Measurements from ENCODE around the gene SORCS2.
"Not testable (repeated sequence)": the region's sequence is repeated elsewhere in the genome, so short reads cannot be mapped to it uniquely, and the experiment has no call there.

The SORCS2 gene

DNA sequence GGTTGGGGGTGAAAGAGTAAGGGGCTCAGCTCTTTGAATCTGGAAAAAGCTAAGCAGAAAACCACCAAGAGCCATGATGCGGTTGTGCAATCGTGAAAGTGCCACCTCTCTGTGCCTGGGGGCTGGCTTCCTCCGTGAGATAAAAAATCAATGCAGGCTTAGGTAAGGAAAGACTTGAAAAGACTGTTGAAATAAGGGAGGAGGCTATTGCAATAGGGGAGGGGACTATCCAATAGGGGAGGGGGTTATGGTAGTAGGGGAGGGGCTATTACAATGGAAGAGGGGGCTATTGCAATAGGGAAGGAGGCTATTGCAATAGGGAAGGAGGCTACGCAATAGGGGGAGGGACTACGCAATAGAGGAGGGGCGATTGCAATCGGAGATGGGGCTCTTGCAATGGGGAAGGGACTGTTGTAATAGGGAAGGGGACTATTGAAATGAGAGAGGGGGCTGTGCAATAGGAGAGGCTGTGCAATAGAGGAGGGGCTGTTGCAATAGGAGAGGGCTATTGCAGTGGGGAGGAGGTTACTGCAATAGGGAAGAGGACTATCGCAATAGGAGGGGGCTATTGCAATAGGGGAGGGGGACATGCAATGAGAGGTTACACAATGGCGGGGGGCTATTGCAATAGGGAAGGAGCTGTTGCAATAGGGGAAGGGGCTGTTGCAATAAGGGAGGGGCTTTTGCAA, 404.7 kb downstream of the SORCS2 start:
- DNase-seq (ENCODE audit: low read depth, low spot score) = no peak
- no peaks in the 10 kb centered on the region for H3K36me3 ChIP-seq (ENCODE audit: insufficient read depth, low read length)
- H3K27ac ChIP-seq = no peak overlapping the region
- H3K9me3 ChIP-seq (ENCODE audit: low read depth, low read length) = no peaks in the 10 kb centered on the region
- no peak for TF ChIP-seq FOXP2 (optimal IDR thresholded peaks at IDR 0.05; ENCODE audit: control extremely low read depth, extremely low read length, insufficient read depth)
- TF ChIP-seq EZH2 (IDR thresholded peaks at IDR 0.05) = no peak
- TF ChIP-seq POLR2AphosphoS5 (IDR thresholded peaks at IDR 0.05; ENCODE audit: borderline replicate concordance, low read depth, low read length) = no peak
- H3K4me3 ChIP-seq = no peak overlapping the region
- no peak overlapping the region for H3K9ac ChIP-seq (ENCODE audit: insufficient read length)

DNA sequence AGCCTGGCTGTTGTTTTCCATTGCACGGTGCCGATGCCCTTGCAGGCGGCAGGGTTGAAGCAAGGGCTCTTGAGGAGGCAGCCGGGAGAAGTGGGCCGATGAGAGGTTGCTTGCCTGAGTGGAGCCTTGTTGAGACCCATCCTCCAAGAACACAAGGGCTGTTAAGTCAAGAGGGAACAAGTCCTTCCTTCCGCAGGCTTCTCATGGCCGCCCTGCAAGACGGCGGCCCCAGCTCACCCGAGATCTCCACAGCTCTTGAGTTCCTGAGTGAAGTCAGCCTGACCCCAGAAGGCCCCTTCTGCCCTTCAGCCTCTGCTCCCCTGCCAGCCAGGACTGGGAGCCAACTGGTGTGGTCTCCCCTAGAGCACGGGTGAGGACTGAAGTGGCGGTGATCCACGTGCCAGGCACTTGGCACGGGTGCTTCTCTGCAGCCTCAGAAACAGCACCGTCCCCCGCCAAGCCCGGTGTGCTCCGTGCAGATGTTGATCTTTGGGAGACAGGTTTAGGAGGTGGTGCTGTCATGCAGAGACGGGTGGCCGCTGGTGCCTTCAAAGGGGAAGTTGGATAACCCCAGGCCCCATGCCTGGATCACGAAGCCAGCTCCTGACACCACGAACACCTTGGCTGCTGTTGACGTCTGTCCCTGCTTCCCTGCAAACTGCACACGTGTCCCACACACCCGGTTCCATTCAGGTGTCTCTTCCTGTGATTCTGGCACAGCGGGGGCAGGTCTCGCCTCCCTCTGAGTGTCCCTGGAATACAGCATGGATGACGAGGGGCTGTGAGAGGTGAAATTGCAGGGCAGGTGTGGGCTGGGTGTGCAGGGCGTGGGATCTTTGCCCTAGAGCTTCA, 406.8 kb downstream of the SORCS2 start:
- H3K4me3 ChIP-seq = no peak overlapping the region
- H3K9ac ChIP-seq (ENCODE audit: insufficient read length) = no peak overlapping the region
- DNase-seq (ENCODE audit: low read depth, low spot score) = no peak
- H3K27ac ChIP-seq = no peak overlapping the region
- H3K36me3 ChIP-seq (ENCODE audit: insufficient read depth, low read length) = no peaks in the 10 kb centered on the region
- TF ChIP-seq FOXP2 (optimal IDR thresholded peaks at IDR 0.05; ENCODE audit: control extremely low read depth, extremely low read length, insufficient read depth) (no peak), POLR2AphosphoS5 (IDR thresholded peaks at IDR 0.05; ENCODE audit: borderline replicate concordance, low read depth, low read length) (no peak), EZH2 (IDR thresholded peaks at IDR 0.05) (no peak)
- H3K9me3 ChIP-seq (ENCODE audit: low read depth, low read length) = no peaks in the 10 kb centered on the region

DNA sequence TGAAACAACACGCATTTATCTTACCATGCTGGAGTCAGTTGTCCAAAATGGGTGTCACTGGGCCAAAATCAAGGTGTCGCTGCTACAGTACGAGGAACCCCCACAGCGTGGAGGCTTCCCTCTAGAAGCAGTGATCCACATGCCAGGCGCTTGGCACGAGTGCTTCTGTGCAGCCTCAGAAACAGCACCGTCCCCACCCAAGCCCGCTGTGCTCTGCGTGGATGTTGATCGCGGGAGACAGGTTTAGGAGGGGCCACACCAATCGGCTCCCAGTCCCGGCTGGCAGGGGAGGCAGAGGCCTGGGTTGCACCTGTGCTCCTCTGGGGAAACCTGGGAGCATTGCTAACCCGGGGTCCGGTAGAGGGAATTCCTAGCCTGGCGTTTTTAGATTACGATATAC, 407.9 kb downstream of the SORCS2 start:
- no peak overlapping the region for H3K27ac ChIP-seq
- no peak overlapping the region for H3K9ac ChIP-seq (ENCODE audit: insufficient read length)
- no peak overlapping the region for H3K4me3 ChIP-seq
- H3K9me3 ChIP-seq (ENCODE audit: low read depth, low read length) = no peaks in the 10 kb centered on the region
- TF ChIP-seq EZH2 (IDR thresholded peaks at IDR 0.05) (no peak), FOXP2 (optimal IDR thresholded peaks at IDR 0.05; ENCODE audit: control extremely low read depth, extremely low read length, insufficient read depth) (no peak), POLR2AphosphoS5 (IDR thresholded peaks at IDR 0.05; ENCODE audit: borderline replicate concordance, low read depth, low read length) (no peak)
- no peaks in the 10 kb centered on the region for H3K36me3 ChIP-seq (ENCODE audit: insufficient read depth, low read length)
- no peak for DNase-seq (ENCODE audit: low read depth, low spot score)

DNA sequence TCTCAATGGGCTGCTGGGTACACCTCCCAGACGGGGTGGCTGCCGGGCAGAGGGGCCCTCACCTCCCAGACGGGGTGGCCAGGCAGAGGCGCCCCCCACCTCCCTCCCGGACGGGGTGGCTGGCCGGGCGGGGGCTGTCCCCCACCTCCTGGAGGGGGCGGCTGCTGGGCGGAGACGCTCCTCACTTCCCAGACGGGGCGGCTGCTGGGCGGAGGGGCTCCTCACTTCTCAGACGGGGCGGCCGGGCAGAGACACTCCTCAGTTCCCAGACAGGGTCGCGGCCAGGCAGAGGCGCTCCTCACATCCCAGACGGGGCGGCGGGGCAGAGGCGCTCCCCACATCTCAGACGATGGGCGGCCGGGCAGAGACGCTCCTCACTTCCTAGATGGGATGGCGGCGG, 409.8 kb downstream of the SORCS2 start:
- H3K36me3 ChIP-seq (ENCODE audit: insufficient read depth, low read length); H3K9me3 ChIP-seq (ENCODE audit: low read depth, low read length); DNase-seq (ENCODE audit: low read depth, low spot score); H3K4me3 ChIP-seq; H3K9ac ChIP-seq (ENCODE audit: insufficient read length); H3K27ac ChIP-seq: not testable (repeated sequence)

DNA sequence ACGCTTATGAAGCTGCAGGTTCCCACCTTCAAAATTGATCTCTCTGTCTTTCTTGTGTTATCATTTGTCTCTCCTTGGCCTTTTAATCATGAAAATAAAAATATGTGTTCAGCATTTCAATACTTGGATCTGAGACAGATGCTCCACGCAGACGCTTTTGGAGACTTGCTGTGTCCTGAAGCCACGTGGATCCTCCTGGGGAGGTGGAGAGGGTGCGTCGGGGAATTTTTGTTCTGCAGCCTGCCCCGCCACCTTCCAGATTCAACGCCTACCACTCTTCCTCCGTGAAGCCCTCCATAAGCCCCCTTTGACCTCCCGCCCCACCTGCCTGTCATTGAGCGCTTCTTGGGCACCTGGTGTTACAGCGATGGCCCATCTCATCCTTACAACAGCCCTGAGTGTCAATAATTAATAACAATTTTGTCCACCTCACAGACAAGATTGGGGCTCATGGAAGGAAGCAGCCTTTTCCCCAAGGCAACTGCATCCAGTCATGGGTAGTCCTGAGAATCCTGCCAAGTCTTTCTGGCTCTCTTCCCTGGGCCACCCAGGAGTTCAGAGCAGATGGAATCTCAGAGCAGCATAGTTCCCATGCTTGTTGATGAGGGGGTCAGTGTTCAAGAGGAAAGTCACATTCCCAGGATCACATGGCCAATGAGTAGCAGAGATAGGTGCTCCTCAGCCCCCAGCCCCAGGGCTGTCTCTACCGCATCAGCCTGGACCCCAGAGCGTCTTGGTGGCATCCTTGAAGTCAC, 415.0 kb downstream of the SORCS2 start:
- no peaks in the 10 kb centered on the region for H3K36me3 ChIP-seq (ENCODE audit: insufficient read depth, low read length)
- no peak for TF ChIP-seq FOXP2 (optimal IDR thresholded peaks at IDR 0.05; ENCODE audit: control extremely low read depth, extremely low read length, insufficient read depth)
- TF ChIP-seq EZH2 (IDR thresholded peaks at IDR 0.05) = no peak
- no peak for TF ChIP-seq POLR2AphosphoS5 (IDR thresholded peaks at IDR 0.05; ENCODE audit: borderline replicate concordance, low read depth, low read length)
- no peak for DNase-seq (ENCODE audit: low read depth, low spot score)
- H3K9me3 ChIP-seq (ENCODE audit: low read depth, low read length) = no peaks in the 10 kb centered on the region
- no peak overlapping the region for H3K9ac ChIP-seq (ENCODE audit: insufficient read length)
- H3K4me3 ChIP-seq = no peak overlapping the region
- no peak overlapping the region for H3K27ac ChIP-seq

DNA sequence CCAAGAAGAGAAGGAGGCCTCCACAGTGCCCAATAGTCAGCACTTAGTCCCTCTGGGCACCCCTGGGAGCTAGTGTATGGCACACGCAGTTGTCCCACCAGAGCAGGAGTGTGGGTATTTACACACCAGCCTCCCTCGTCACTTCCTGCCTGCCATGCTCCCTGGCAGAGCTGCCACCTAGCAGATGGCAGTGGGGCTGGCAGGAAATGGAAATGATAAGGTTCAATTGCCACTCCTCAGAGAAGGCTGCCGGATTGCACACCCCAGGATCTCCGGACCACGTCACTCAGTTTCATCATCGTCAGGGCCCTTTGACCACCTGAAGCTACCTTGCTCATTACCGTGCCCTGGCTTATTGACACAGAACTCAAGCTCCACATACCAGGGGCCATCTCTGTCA, 415.7 kb downstream of the SORCS2 start:
- no peak for DNase-seq (ENCODE audit: low read depth, low spot score)
- H3K36me3 ChIP-seq (ENCODE audit: insufficient read depth, low read length) = no peaks in the 10 kb centered on the region
- no peak overlapping the region for H3K9ac ChIP-seq (ENCODE audit: insufficient read length)
- TF ChIP-seq POLR2AphosphoS5 (IDR thresholded peaks at IDR 0.05; ENCODE audit: borderline replicate concordance, low read depth, low read length) (no peak), FOXP2 (optimal IDR thresholded peaks at IDR 0.05; ENCODE audit: control extremely low read depth, extremely low read length, insufficient read depth) (no peak), EZH2 (IDR thresholded peaks at IDR 0.05) (no peak)
- no peak overlapping the region for H3K4me3 ChIP-seq
- H3K27ac ChIP-seq = no peak overlapping the region
- no peaks in the 10 kb centered on the region for H3K9me3 ChIP-seq (ENCODE audit: low read depth, low read length)

DNA sequence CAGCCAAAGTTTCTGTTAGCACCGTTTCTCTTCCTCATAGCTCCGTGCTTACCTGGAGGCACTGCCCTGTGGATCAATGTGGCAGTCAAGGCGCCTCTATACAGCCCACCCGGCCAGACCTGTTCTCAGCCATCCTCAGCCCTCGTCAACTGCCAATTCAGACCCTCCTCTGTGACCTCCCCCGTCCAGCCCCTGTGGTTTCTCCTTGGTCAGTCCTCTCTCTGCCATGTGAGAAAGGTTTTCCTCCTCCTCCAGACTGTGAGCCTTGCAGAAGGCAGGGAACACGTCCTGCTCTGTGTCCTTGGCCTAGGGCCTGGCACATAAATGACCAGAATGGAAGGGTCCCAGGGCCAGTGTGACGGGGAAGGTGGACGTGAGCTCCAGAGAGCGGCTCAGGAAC, 417.0 kb downstream of the SORCS2 start:
- no peaks in the 10 kb centered on the region for H3K36me3 ChIP-seq (ENCODE audit: insufficient read depth, low read length)
- H3K9ac ChIP-seq (ENCODE audit: insufficient read length) = no peak overlapping the region
- TF ChIP-seq EZH2 (IDR thresholded peaks at IDR 0.05) (no peak), POLR2AphosphoS5 (IDR thresholded peaks at IDR 0.05; ENCODE audit: borderline replicate concordance, low read depth, low read length) (no peak), FOXP2 (optimal IDR thresholded peaks at IDR 0.05; ENCODE audit: control extremely low read depth, extremely low read length, insufficient read depth) (no peak)
- no peak overlapping the region for H3K4me3 ChIP-seq
- H3K27ac ChIP-seq = no peak overlapping the region
- no peaks in the 10 kb centered on the region for H3K9me3 ChIP-seq (ENCODE audit: low read depth, low read length)
- DNase-seq (ENCODE audit: low read depth, low spot score) = no peak

DNA sequence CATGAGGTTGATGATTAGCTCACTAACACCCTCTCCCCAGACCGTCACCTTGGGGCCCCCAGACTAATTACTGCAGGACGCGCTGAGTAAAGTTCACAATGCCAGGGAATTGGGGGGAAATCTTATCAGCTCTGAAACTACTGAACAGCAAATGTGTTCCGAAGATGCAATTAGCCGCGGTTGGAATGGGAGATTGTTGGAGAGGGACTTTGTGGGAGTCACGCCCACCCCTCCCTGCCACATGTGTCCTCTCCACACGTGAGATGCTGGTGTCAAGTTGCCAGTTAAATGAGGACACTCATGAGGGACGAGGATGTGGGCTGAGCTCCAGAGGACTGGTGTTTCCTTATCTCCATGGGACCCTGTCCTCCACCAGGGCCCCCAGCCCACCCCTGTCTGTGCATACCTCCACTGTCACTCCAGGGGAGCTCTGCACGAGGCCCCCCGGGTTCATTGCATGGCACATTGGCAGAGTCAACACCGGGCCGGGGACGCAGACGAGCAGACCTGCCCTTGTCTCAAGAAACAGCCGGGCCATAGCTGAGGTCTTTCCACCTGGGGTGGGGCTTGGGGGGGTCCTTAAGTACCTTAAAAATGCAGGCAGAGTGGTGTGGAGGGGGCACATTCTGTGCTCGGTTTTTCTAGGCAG, 417.8 kb downstream of the SORCS2 start:
- TF ChIP-seq POLR2AphosphoS5 (IDR thresholded peaks at IDR 0.05; ENCODE audit: borderline replicate concordance, low read depth, low read length) = no peak
- TF ChIP-seq EZH2 (IDR thresholded peaks at IDR 0.05) = no peak
- TF ChIP-seq FOXP2 (optimal IDR thresholded peaks at IDR 0.05; ENCODE audit: control extremely low read depth, extremely low read length, insufficient read depth) = no peak
- H3K27ac ChIP-seq = no peak overlapping the region
- H3K9me3 ChIP-seq (ENCODE audit: low read depth, low read length) = no peaks in the 10 kb centered on the region
- H3K4me3 ChIP-seq = no peak overlapping the region
- no peaks in the 10 kb centered on the region for H3K36me3 ChIP-seq (ENCODE audit: insufficient read depth, low read length)
- no peak overlapping the region for H3K9ac ChIP-seq (ENCODE audit: insufficient read length)
- no peak for DNase-seq (ENCODE audit: low read depth, low spot score)

Data from SK-N-MC (cell line).